NCI-H2107 treated with DMSO at 0.1 percent for 48 hours (cell line): ENCODE data around the gene CENPP.
"Not testable (repeated sequence)": the region's sequence is repeated elsewhere in the genome, so short reads cannot be mapped to it uniquely, and the experiment has no call there.

Experiments used
- DNase-seq: peaks from one replicate; lab custom pipeline; 2025; ENCODE audit not compliant: unreplicated experiment; lab: John Stamatoyannopoulos, UW

CENPP gene

DNA sequence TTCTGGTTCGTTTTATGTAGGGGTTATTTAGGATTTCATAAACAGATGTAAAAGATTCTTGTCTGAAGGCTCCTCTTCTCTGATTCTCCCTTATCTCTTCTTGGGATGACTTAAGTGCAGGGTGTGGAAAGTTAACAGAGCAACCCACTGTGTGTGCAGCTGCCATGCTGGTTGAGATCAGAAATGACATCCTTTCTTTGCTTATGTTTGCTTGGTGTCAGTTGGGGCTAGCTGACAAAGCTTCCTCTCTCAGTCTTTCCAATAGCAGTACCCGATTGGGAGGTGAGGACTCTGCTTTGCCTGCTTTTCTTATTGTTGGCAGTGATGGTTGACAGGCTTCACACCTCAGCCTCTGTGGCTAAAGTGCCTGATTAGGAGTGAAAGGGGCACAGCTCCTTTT lies 52.1 kb downstream of the CENPP start:
- DNase-seq, result no peak

DNA sequence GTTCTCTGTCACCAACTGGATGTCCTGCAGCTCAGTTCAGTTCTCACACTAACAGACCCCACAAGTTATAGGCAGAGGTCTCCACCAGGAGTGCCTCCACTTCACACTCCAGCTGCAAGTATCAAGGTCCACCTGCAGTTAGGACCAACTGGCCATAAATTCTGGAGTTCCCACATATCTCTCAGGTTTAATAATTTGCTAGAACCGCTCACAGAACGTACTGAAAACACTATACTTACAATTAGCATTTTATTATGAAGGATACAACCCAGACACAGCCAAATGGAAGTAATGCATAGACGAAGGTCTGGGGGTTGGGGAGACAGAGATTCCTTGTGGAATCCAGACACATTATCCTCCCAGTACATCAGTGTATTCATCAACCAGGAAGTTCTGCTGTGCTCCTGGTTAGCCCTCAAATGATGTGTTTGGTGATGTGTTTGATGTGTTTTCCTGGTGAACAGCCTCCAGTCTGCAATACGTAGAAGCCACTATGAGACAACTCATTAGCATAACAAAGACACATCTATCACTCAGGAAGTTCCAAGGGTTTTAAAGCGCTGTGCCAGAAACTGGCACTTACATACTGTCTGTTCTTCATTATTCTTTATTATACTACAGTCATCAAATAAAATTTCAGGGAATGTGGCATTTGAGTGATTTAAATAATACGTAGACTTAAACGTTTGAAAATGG lies 53.3 kb downstream of the CENPP start:
- DNase-seq, result peak; percentile 5

DNA sequence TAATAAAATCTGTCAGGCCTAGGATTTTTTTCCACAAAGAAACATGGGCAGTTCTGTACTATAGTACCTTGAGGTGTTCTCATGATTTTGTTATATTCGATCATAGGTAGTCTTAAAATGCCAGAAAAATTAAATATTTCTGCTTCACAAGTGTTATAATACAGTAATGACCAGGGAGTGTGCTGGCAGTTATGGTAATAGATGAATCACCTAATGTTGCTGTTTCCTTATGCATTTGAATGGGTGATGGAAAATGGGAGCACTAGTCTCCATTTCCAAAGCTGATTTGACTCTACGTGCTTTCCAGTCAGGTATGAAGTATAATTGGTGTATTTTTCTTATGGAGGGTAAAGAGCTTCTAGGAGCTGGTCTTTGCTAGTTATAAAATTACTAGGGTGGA lies 54.9 kb downstream of the CENPP start:
- DNase-seq, result no peak

DNA sequence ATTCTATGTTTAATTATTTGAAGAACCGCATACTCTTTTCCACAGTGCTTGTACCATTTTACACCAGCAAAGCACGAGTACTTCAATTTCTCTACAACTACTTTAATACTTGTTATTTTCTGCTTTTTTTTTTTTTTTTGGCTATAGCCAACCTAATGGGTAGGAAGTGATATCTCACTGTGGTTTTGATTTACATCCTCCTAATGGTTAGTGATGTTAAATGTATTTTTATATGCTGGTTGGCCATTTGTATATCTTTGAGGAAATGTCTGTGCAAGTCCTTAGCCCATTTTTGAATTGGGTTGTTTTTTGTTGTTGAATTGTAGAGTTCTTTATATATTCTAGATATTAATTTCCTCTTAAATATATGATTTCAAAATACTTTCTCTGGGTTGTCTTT lies 56.0 kb downstream of the CENPP start:
- DNase-seq, result no peak

DNA sequence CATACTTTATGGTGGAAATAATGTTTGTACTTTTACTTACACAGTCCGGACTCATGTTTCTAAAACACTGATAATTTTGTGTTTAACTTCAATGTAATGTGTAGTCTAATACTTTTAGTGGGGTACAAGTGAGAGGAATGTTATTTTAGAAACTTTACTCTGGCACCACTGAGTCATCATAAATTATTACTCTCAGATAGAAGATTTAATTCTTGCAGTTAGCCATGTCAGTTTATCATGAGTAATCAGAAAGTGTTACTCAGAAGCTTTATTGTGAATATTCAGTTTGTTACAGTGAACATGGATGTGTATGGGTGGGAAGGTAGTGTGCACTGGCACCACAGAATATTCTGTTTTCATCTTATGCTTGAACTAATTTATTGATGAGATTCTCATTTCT lies 58.6 kb downstream of the CENPP start:
- DNase-seq, result no peak

DNA sequence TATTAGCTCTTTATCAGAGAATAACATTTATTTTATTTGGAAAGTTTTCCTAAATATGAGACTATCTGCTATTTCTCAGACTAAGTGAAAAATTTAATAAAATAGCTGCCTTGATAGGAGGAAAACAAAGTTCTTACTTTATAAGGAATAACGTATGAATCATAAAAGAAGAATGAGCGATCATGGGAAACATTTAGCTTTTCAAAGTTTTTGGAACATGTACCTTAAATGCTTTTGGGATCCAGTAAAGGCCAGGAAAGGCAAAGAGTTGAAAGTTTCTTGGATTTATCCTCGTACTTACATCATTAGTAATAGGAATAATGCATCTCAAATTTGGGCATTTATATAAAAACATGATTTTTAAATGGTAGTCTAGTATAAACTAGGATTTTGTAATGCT lies 59.2 kb downstream of the CENPP start:
- DNase-seq, result no peak

DNA sequence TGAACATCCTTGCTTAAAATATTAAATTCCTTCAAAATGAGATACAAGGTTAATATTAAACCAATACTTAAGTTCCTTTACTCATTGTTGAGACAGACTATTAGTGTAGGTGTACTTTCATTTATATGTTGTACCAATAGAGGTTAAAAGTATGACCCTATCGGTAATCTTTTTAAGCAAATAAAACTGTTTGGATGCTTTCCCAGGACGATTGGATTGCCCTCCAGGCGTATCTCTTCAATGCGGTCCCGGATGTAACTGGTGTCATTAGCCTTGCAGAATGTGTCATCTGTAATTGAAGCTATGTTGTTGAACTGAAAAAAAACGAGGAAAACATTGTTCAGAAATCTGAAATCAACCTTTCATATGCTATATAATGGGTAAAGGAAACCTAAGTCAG lies 59.7 kb downstream of the CENPP start:
- no peak for DNase-seq

DNA sequence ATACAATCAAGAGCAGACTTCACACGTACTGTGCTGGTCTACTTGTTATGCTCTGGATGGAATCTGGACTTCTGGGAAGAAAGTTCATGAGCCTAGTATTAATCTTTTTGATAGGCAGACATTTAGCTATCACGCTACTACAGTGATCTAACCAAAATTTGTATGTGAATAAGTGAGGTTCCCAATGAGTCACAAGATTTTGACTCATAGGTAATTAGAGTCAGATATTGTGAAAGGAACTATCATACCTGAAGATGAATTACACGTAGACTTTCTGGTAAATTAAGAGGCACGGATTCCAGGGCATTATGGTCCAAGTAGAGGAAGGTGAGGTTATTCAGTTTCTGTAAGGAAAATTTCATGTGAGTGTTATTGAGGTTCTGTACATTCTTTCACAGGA lies 60.2 kb downstream of the CENPP start:
- DNase-seq, result no peak

DNA sequence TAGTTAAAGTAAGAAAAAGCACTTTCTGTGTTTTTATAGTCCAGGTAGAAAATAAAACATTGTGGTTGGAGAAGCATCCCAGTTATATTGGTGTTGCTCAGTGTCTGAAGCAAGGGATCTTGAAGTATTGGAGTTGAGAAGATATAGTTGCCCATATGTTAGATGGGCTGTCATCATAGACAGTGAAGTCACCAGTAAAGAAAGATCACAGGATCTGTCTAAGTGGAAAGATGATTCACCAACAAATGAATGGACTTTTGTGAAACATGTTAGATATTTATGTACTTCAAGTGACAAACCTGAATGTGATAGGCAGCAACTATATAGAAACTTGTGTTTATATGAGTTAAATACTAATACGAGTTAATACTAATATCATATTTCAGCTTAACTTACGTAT lies 66.9 kb downstream of the CENPP start:
- DNase-seq, result no peak

DNA sequence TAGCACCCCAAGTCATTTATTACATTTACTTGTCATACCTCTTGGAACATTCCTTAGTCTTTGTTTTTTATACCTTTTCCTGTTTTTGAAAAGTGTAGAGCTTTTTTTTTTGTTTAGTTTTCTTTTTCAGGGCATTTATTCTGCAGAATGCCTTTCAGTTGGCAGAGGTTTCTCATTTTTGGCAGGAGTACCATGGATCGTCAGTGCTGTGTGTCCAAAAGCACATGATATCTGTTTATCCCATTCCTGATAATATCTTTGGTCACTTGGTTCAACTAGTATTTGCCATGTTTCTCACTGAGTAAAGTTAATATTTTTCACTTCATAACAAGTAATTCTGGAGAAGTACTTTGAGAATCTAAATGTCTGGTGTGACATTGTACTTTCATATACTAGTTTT lies 67.9 kb downstream of the CENPP start:
- DNase-seq, result no peak

DNA sequence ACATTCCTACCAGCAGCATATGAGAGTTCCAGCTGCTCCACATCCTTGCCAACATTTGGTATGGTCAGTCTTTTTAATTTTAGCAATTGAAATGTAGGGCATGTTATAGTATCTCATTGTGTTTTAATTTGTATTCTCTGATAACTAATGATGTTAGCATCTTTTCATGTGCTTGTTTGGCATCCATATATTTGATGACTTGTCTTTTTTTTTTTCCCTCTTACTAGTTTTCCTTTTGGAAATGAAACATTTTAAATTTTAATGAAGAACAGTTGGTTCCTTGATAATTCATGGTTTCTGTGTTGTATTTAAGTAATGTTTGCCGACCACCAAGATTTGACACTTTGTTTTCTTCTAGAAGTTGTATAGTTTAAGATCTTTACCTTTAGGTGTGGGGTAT lies 69.9 kb downstream of the CENPP start:
- no peak for DNase-seq

DNA sequence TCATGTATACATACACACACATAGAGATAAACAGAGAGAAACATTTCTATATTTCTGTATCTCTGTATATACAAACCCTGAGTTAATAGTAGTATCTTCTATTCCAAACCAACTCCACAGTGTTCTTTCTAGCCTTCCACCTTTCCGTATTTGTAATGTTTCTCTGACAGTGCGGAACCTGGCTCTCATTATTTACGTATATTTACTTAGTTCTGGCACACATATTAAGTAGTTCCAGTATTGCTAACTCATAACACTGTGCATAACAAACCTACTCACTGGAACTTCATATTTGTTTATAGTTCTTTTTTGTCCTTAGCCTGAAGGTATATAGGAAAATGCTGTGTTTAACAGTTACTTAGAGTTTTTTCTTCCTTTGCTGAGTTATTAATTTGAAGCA lies 72.1 kb downstream of the CENPP start:
- DNase-seq, result no peak

DNA sequence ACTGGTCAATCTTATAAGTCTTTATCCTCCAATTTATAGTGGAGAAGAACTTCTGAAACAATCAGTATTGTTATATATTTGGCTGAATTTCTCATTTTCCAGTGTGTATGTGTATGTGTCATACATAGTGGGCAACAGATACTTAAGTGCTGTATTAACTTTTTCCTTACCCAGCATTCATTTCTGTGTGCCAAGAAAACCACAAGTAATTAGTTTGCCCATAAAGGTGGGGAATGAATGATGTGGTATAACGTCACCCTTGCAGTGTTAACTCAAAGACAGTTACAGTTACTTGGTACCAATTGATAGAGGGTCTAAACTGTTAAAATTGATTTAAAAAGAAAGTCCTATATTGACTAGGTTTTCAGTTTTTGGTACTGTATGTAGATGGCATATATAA lies 76.6 kb downstream of the CENPP start:
- DNase-seq, result no peak

DNA sequence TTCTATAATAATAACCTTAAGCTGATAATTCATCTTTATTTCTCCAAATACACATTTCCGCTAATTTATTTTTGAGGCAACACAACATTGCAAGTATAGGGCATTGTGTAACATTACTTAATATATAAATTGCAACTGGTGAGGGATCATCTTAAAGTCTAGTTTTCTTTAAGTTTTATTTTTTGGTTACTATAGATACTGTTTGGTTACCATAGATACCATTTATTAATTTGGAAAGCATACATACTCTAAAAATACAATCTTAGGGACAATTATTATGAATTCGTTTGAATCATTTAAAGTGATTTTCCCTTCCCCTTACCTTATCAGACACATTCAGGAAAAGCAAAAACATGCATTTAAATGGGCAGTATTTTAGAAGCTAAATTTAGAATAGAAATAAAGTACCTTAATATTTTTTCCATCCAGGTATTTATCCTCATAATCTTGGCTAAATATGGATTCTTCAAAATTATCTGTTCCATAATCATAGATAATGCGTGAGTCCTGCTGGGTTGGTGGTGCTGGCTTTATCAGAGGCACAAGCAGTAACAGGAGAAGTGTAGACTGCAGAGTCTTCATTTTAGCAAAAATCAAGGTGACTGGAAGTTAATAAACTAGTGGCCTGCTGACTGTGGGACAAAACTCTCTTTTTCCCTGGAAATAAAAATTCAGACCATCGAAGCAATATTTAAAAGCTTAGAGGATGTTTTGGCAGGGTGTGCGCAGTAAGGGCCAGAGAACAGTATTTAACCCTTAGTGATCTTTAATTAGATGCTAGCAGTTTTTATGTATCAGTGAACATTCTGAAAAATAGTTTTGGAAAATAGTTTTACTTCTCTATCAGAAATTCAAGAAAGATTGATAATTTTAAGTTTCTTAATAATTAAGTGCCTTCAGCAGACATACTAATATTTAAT lies 77.3 kb downstream of the CENPP start:
- DNase-seq, result no peak

DNA sequence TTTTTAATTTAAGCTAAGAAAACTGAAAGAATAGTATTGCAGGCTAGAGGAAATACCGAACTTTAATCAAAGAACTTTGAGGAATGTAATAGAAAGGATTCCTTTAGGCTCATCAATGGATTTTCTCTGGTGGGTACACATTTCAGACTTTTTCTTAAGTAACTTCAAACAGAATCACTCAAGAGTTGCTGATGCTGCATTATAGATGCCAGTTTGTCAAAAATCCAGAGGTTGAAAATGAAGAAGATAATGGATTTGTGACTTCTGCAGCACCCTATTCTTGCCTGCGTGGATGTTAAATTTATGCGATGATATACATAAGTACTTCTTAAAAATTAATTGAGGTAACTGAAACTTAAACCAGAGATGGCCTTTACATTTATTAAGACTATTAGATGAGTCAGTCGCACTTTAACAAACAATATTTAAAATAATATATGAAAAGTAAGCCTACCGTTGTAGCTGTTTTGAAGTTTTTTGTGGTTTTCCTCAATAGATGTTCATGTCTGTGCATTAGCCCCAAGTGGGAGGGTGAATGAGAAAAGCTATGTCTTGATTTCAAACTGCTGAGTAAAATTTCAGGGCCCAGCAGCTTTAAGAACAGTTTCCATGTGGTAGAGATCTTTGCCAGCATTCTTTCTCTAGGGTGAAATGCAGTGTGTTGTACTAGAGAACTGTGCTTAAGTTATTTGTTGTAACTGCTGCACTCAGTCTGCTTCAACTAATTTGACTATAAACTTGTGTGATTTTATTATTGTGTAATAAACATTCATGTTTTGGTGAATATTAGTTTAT lies 78.5 kb downstream of the CENPP start, which contains the start of gene OGN:
Gene OGN (minus strand): TSS at position 537 of the 795 bp plus-strand sequence. CDS start 1,171 bp downstream, outside the sequence.
- DNase-seq, result no peak

DNA sequence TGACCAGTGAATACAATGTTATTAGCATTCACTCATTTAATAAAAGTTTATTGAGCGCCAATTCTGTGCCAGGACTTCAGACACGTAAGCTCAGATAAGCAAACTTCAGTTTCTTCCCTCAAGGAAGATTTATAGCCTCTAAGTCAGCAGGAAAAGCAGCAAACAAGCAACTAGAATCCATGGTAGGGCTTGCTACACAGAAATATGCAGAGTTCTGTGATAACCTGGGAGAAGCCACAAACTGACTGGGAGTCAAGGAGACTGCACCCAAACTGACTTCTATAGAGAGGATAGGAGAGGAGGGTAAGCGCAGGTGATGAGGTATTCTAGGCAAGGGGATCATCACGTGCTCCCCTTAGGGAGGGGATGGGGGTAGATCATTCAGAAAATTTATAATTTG lies 80.1 kb downstream of the CENPP start:
- DNase-seq, result no peak

DNA sequence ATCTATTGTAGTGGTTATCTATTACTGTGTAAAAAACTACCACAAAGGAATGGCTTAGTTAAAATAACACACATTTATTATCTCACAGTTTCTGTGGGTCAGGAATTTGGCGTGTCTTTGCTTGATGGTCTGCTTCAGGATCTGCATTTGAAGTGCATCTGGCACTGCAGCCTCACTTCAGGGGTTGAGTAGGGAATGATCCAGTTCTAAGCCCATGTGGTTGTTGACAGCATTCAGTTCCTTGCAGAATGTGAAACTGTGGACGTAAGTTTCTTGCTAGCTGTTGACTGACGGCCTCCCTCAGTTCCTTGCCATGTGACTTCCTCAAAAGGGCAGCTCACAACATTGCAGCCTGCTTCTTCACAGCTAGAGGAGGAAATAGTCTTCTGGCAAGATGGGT lies 80.7 kb downstream of the CENPP start:
- no peak for DNase-seq

DNA sequence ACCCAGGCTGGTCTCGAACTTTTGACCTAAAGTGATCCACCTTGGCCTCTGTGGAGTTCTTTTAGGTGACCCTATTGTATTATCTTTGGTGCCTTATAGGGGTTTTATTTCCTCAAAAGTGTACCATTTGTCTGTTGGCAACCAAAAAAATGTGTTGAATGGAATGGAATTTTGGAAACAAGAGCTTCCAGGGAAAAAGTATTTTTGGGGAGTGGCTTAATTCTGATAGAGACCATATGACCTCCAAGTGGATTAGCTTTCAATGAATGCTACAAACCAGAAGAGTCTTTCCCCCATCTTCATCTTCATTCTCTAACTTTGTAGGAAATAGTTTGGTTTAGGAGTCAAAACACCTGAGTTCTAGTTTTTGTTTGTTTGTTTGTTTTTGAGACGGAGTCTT lies 82.1 kb downstream of the CENPP start:
- DNase-seq, result no peak

DNA sequence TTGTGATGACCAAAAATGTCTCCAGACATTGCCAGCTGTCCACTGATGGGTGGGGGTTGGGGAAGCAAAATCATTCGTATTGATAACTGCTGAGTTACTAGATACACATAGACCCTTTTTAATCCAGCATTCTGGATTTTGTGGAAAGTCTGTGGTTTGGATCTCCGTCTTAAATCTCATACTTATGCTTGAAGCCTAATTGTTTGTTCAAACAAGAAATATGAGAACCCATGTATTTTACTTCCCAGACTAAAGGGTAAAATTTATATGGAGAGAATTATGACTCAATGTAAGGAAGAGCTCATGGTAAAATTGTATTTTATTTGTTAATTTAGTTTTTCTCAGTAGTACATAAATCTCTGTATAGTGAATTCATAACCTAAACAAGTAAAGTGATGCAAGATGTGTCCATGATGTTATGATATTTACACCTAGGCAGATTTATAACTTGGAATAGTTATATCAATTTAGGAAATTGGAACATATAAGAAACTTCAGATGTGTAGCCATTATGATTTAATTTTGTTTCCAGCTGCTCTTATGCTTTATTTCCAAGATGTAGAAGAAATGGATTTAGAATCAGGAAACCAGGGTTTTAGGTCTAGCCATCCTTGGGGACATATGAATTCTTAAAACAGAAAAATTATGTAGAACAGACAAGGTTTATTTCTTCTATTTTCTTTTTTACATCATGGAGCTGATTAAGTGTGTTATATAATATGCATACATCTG lies 83.2 kb downstream of the CENPP start:
- DNase-seq, result peak; percentile 16

DNA sequence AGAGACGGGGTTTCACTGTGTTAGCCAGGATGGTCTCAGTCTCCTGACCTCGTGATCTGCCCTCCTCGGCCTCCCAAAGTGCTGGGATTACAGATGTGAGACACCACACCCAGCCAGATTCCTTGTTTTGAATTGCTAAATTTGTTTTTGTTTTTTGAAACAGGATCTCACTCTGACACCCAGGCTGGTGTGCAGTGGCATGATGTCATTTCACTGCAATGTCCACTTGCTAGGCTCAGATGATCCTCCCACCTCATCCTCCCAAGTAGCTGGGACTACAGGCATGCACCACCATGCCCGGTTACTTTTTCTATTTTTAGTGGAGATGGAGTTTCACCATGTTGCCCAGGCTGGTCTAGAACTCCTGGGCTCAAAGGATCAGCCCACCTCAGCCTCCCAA lies 85.4 kb downstream of the CENPP start:
- not testable (repeated sequence) for DNase-seq

DNA sequence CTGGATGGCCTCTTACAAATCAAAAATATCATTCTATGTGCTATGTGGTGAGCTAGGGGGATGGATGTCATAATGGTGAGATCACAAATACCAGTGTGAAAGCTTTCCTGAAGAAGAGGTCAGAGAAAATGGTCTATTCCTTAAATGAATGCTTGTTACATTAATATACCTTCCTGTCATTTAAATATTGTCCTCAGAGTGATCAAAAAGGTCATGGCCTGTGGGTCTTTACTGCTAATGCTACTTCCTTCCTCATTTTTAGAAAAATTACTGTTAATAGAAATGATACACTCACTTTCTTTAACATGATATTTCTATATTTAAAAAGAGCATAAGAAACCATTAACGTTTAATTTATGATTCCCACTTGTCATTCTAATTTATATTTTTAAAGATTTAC lies 88.8 kb downstream of the CENPP start:
- DNase-seq, result no peak
